ENCODE measurements around the gene SCLY.

The SCLY gene

GRCh38 chr2:238069877-238070276 lies 9.1 kb downstream of the SCLY start:
- TF ChIP-seq TSHZ2 (CRISPR knock-in tag; IDR thresholded peaks at IDR 0.05) (no peak), ZFP3 (CRISPR knock-in tag; IDR thresholded peaks at IDR 0.05) (no peak), OSR1 (CRISPR knock-in tag; IDR thresholded peaks at IDR 0.05) (no peak), ZNF70 (CRISPR knock-in tag; IDR thresholded peaks at IDR 0.05) (no peak), ARNTL (CRISPR knock-in tag; IDR thresholded peaks at IDR 0.05; ENCODE audit: borderline replicate concordance, low read depth) (no peak), ISL1 (CRISPR knock-in tag; IDR thresholded peaks at IDR 0.05) (no peak), POU6F1 (CRISPR knock-in tag; IDR thresholded peaks at IDR 0.05; ENCODE audit: borderline replicate concordance, low read depth) (no peak), ZNF8 (CRISPR knock-in tag; IDR thresholded peaks at IDR 0.05) (no peak), GLIS3 (CRISPR knock-in tag; IDR thresholded peaks at IDR 0.05) (no peak), ZC3H10 (CRISPR knock-in tag; IDR thresholded peaks at IDR 0.05) (no peak), CSDC2 (CRISPR knock-in tag; IDR thresholded peaks at IDR 0.05) (no peak), PPARA (CRISPR knock-in tag; IDR thresholded peaks at IDR 0.05; ENCODE audit: borderline replicate concordance) (no peak), BACH2 (CRISPR knock-in tag; IDR thresholded peaks at IDR 0.05; ENCODE audit: borderline replicate concordance) (no peak)
- ATAC-seq: no peak

- no peak for ATAC-seq
- no peak for TF ChIP-seq SNAI2 (CRISPR knock-in tag; IDR thresholded peaks at IDR 0.05)
- TF ChIP-seq GLIS3 (CRISPR knock-in tag; IDR thresholded peaks at IDR 0.05): no peak
- no peak for TF ChIP-seq CREB5 (CRISPR knock-in tag; IDR thresholded peaks at IDR 0.05; ENCODE audit: low read depth)
- no peak for TF ChIP-seq PATZ1 (CRISPR knock-in tag; IDR thresholded peaks at IDR 0.05; ENCODE audit: borderline replicate concordance)
These were observed 14.6 kb downstream of the SCLY start for GRCh38 chr2:238075397-238075796.

- ATAC-seq: no peak
- TF ChIP-seq PATZ1 (CRISPR knock-in tag; IDR thresholded peaks at IDR 0.05; ENCODE audit: borderline replicate concordance) (no peak), RARB (CRISPR knock-in tag; IDR thresholded peaks at IDR 0.05) (no peak), ZNF565 (CRISPR knock-in tag; conservative IDR thresholded peaks at IDR 0.05; ENCODE audit: low read depth) (no peak), PPARA (CRISPR knock-in tag; IDR thresholded peaks at IDR 0.05; ENCODE audit: borderline replicate concordance) (no peak), ARNTL (CRISPR knock-in tag; IDR thresholded peaks at IDR 0.05; ENCODE audit: borderline replicate concordance, low read depth) (no peak), ZFP30 (CRISPR knock-in tag; IDR thresholded peaks at IDR 0.05) (no peak), CSRNP3 (CRISPR knock-in tag; IDR thresholded peaks at IDR 0.05) (no peak), CREB5 (CRISPR knock-in tag; IDR thresholded peaks at IDR 0.05; ENCODE audit: low read depth) (no peak), ZC3H10 (CRISPR knock-in tag; IDR thresholded peaks at IDR 0.05) (no peak), POU6F1 (CRISPR knock-in tag; IDR thresholded peaks at IDR 0.05; ENCODE audit: borderline replicate concordance, low read depth) (no peak), ZNF70 (CRISPR knock-in tag; IDR thresholded peaks at IDR 0.05) (no peak), ESRRG (CRISPR knock-in tag; IDR thresholded peaks at IDR 0.05) (no peak), GLIS3 (CRISPR knock-in tag; IDR thresholded peaks at IDR 0.05) (no peak), ZFP3 (CRISPR knock-in tag; IDR thresholded peaks at IDR 0.05) (no peak), CSDC2 (CRISPR knock-in tag; IDR thresholded peaks at IDR 0.05) (no peak), ZNF8 (CRISPR knock-in tag; IDR thresholded peaks at IDR 0.05) (no peak)
These were observed 16.5 kb downstream of the SCLY start for GRCh38 chr2:238077292-238077691.

Data from SK-N-SH treated with all-trans-retinoic acid at 6 μM for 48 hours (cell line).